DMS 273 (cell line): ENCODE measurements around the gene PIEZO1.
"Not testable (repeated sequence)": the region's sequence is repeated elsewhere in the genome, so short reads cannot be mapped to it uniquely, and the experiment has no call there.

Source experiments
- DNase-seq: peaks from one replicate; lab custom pipeline; 2025; ENCODE audit not compliant: unreplicated experiment; lab: John Stamatoyannopoulos, UW

The PIEZO1 gene

DNA sequence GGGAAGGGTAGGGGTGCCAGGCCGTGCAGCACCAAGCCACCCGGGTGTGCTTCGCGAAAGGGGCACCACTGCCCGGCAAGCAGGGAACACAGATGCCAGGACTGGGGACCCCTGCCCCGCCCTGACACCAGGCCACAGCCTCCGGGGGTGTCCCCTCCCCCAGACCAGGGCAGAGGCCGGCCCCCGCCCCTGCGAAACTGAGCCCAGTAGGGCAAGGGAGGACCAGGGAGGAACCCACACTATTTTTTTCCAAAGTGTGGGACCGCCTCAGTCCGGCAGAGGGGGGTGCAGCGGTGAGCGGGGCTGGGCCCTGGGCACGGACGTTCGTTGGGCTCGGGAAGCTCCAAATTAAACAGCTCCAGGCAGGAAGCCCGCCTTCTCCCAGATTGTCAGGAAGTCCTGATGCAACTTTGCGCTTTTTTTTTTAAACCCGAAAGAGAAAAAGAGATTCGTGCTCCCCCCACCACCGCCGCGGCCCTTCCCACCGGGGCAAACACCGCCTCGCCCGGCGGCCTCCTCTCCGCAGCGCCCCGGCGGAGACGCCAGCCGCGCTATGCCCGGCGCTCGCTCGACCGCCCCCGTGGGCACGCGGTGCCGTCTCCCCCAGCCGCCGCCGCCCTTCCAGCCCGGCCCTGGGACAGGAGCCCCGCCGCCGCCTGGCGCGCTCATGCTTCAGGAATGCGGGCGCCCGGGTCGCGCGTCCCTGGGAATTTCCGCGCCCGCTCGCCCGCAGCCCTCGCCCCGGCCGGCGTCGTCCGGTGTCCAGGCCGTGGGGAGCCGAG is 755 bp downstream of the PIEZO1 start:
- peak; percentile 87 for DNase-seq

GRCh38 chr16:88783391-88784073 is 1.5 kb downstream of the PIEZO1 start:
- peak; percentile 86 for DNase-seq

GRCh38 chr16:88782454-88783390 is 2.3 kb downstream of the PIEZO1 start:
- no peak for DNase-seq

- no peak for DNase-seq
These were observed 3.6 kb downstream of the PIEZO1 start for GRCh38 chr16:88781140-88782077.

DNA sequence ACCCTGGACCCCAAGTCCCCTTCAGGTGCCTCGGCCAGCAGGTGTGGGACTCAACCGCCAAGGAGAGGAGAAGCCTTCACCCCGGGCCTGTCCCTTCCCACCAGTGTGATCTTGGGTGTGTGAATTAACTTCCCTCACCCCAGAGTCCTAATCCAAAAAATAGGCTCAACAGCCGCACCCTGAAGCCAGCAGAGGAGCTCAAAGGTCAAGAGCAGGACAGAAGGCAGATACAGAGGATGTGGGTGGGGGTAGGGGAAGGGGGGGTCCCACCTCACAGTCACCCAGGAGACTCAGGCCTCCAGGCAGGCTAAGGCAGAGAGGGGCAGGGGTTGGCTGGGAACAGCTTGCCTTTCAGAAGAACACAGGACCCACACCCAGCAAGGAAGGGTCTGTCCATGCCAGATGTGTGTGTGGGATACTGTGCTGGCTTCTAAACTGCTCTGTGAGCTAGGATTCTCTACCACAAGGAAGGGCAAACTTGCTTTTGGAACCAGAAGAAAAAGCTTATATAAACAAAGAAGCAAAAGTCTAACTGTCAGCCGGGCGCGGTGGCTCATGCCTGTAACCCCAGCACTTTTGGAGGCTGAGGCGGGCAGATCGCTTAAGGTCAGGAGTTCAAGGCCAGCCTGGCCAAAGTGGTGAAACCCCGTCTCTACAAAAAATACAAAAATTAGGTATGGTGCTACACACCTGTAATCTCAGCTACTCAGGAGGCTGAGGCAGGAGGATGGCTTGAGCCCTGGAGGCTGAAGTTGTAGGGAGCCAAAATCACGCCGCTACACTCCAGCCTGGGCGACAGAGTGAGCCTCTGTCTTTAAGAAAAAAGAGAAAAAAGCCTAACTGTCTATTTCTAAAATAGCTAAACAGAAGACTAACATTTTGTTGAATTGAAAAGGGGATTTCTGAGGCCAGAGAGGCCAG is 4.6 kb downstream of the PIEZO1 start:
- no peak for DNase-seq

DNA sequence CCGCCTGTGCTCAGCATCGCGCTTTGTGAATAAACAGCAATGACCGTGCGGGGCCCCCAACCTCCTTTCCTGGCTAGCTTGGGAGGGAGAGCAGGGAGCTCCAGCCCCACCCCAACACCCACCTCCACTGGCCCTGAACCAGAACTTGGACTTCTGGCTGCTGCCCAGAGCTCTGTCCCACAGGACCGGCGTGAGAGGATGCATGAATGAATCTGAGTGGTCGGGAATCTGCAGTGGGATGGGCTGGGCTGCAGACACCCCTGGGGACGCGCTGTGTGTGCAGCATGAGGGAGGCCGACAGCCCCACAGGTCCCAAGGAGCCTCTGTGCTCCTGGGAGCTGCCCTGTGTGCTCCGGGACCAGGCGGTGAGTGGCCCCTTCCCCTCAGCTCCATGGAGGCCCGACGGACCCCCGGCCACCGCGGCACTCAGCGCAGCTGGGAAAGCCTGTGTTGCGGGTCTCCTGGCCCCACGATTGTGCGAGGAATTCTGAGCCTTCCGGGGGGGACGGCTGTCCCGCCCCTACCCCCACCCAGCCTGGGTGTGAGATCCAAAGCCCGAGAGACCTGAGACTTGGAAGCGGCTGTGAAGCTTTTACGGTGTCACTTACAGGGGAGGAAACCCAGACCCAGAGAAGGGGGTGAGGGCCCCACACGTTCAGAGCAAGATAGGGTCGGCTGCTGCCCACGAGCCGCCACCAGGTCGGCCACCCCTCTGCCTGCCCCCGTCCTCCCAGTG is 5.4 kb downstream of the PIEZO1 start:
- no peak for DNase-seq

DNA sequence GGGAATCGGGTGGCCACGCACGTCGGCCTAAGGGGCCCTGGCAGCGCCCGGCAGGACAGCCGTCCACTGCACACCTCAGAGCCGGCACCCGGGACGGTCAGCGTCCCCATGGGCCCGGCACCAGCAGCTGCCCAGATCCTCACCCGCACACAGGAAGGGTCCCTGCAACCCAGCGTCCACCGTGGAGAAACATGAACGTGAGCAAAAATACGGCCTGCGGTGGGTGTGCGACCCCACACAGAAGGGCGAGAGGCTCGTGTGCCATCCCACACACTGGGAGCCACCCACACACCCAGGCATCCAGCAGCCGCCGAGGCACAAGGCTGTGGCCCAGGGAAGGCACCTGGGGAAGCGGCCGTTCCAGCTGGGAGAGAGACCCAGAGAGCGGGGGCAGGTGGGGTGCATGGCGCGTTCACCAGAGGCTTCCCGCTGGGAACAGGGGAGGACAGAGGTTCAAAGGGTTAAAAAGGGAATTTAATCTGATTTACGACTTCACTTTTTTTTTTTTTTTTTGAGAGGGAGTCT is 6.4 kb downstream of the PIEZO1 start:
- no peak for DNase-seq

DNA sequence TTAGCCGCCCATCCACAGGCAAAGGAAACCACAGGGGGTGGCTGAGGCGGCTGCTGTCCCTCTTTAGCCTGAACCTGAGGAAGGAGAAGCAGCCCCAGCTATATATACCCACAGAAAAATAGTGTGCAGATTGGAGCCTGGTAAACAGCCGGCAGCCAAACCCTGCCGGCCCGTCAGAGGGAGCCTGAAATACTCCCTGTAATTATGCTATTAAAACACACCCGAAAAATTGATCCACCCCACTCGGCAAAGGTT is 6.8 kb downstream of the PIEZO1 start:
- DNase-seq, result peak; percentile 48

- peak; percentile 42 for DNase-seq
These were observed 7.3 kb downstream of the PIEZO1 start for GRCh38 chr16:88777471-88778270.

- no peak for DNase-seq
These were observed 9.2 kb downstream of the PIEZO1 start for GRCh38 chr16:88775825-88776224.

DNA sequence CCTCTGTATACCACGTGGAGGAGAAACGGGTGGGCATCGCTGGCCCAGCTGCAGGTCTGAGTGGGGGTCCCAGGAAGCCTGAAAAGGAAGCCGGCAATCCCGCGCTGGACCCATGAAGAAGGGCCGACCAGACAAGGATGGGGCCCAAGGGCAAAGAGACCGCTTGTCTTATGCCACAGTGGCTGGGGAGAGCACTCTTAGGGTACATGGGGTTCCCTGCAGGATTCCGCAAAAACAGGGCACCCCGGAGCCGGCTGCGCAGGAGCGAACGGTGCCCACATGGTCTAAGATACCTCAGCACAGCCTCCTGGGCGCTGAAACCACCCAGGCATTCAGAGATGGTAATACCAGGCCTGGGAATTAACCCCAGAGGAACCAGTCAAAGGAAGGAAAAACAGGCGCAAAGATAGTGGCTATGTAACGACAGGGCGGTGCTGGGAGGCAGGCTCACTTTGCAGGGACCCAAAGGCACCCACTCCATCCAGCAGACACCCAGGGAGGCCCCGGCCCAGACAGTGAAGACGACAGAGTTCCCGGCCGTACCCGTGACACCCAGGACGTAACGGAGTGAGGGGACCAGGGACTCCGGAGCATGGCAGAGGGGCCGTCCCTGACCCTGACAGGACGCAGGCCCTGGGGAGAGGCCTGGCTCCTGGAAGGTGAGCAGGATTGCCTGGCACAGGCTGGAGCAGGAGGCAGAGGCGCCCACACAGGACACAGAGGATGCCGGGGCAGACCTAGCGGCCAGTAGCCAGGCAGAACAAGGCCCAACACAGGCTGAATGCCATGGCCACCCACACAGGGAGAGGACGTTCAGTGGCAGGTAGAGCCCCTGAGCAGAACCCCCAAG is 10.3 kb downstream of the PIEZO1 start:
- no peak for DNase-seq

DNA sequence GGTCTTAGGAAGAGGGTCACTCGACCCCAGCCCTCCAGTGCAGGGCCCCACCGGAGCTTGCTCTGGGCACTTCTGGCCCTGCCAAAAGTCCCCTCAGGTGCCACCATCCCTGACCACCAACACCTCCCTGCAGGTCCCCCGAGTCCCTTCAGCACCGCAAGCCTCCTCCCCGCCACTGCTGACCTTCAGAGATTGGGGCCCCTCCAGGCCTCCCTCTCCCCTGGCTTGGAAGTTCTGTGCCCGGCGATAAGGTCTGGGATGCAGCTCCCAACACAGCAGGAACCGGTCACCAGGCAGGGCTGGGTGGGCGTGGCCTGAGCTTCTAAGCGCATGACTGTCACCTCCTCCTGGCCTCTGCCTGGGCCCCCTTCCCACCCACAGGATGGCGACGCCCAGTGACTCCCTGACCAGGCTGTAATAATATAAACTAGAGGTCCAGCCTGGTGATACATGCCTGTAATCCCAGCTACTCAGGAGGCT is 11.2 kb downstream of the PIEZO1 start:
- peak; percentile 50 for DNase-seq

DNA sequence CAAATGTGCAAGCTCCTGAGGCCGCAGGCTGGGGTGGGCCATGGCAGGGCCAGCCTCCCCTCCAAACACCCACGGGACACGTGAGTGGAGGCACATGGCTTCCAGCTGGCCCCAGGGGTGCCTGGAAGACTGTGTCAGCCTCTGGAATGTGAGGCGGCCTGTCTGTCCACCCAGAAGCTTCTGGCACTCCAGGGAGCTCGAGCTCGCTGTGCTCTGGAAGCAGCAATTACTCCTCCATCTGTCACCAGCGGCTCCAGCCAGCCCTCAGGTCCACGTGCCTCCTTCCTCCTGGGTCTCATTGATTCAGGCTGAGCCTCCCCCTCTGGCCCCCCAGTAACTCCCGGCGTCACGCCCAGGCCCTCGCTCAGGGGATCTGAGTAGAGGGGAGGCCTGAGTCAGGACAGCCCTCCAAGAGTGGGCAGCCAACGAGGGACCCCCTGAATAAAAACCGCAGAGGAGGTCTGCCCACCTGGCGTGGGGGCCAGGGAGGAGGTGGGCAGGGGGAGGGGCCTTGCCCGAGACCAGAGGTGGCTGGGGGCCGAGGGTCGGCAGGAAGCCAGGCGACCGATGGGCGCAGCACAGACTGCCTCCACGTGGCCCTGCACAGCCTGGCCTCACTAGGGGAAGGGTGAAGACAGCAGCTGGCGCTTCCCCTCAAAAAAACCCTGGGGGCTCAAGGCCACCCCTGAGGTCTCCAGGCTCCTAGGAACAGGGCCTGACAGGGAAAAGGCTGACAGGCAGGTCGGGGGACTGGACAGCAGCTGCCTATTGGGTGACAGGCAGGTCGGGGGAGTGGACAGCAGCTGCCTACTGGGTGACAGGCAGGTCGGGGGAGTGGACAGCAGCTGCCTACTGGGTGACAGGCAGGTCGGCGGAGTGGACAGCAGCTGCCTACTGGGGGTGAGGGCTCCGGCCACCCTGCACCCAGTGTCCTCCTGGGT is 11.9 kb downstream of the PIEZO1 start:
- peak; percentile 97 for DNase-seq

DNA sequence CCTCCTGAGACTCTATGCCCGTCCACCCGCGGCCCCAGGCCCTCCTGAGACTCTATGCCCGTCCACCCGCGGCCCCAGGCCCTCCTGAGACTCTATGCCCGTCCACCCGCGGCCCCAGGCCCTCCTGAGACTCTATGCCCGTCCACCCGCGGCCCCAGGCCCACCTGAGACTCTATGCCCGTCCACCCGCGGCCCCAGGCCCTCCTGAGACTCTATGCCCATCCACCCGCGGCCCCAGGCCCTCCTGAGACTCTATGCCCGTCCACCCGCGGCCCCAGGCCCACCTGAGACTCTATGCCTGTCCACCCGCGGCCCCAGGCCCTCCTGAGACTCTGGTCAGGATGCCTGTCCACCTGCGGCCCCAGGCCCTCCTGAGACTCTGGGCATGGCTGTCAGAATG is 13.2 kb downstream of the PIEZO1 start:
- DNase-seq, result not testable (repeated sequence)

GRCh38 chr16:88771294-88771772 is 13.7 kb downstream of the PIEZO1 start:
- DNase-seq, result peak; percentile 77
